H7 (cell line): ENCODE results near the gene PDCD2L. TPM values are rescaled to one million over a fixed set of nuclear protein-coding genes. Genes with fewer than 3 reads are reported as not detected.
"Not testable (repeated sequence)": the region's sequence is repeated elsewhere in the genome, so short reads cannot be mapped to it uniquely, and the experiment has no call there.

Experiments used
- DNase-seq: peaks from one replicate; pipeline ENCODE4 v3.0.0; 2012
- H3K27me3 ChIP-seq: 2 replicates; pipeline ENCODE4 v1.6.0; 2011; ENCODE audit warnings: mild to moderate bottlenecking, low read length; ENCODE audit not compliant: control insufficient read depth, insufficient read depth
- H3K36me3 ChIP-seq: replicated peaks from 2 replicates; pipeline ENCODE4 v1.5.1; 2011; ENCODE audit warnings: low read length; ENCODE audit not compliant: control insufficient read depth, insufficient read depth
- H3K4me3 ChIP-seq: 2 replicates; pipeline ENCODE4 v1.5.1; 2011; ENCODE audit warnings: low read depth, mild to moderate bottlenecking, control low read depth, low read length, moderate library complexity; ENCODE audit not compliant: insufficient read depth
- total RNA-seq: library from RNA; depleted of rRNA; stranded (reverse); fragments of >200 nt; shearing (Covaris generic); gene quantifications from 2 replicates; pipeline ENCODE4 v1.2.3, GENCODE V29; 2014

Gene PDCD2L
- total RNA-seq, 1 experiment from 2014 or later: 64.0 TPM

GRCh38 chr19:34388745-34389144 is 15.5 kb upstream of the PDCD2L start:
- H3K27me3 ChIP-seq, DNase-seq, H3K4me3 ChIP-seq: not testable (repeated sequence)
- H3K36me3 ChIP-seq: peaks cover 48% of the 10 kb centered on the region

DNA sequence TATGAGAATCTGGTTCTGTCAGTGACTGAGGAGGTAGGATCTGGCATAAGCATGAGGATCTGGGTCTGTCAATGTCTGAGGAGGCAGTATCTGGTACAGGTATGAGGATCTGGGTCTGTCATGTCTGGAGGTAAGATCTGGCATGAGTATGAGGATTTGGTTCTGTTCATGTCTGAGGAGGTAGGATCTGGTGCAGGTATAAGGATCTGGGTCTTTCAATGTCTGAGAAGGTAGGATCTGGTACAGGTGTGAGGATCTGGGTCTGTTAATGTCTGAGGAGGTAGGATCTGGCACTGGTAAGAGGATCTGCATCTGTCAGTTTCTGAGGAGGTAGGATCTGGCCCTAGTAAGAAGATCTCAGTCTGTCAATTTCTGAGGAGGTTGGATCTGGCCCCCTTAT is 12.4 kb upstream of the PDCD2L start:
- no peaks in the 10 kb centered on the region for H3K27me3 ChIP-seq
- peaks cover 39% of the 10 kb centered on the region for H3K36me3 ChIP-seq
- H3K4me3 ChIP-seq: no peak overlapping the region
- DNase-seq: peak; percentile 38

GRCh38 chr19:34393031-34393430 is 11.2 kb upstream of the PDCD2L start:
- DNase-seq: no peak
- H3K4me3 ChIP-seq: no peak overlapping the region
- peaks cover 37% of the 10 kb centered on the region for H3K36me3 ChIP-seq
- H3K27me3 ChIP-seq: no peaks in the 10 kb centered on the region

DNA sequence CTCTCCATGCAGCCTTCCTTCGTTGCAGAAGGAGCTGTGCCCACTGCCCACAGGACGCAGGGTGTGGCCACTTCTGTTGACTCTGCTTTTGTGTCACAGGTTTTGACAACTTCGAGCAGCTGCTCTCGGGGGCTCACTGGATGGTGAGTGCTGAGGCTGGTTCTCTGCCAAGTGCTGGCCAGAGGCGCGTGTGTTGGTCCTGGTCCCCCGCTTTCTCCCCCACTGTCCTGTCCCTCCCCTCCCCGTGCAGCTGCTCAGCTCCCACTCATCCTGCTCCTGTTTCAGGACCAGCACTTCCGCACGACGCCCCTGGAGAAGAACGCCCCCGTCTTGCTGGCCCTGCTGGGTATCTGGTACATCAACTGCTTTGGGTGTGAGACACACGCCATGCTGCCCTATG is 10.6 kb upstream of the PDCD2L start:
- H3K27me3 ChIP-seq: no peaks in the 10 kb centered on the region
- no peak overlapping the region for H3K4me3 ChIP-seq
- DNase-seq: no peak
- H3K36me3 ChIP-seq: peaks cover 36% of the 10 kb centered on the region

GRCh38 chr19:34397853-34398252 is 6.3 kb upstream of the PDCD2L start:
- no peak for DNase-seq
- Histone ChIP-seq H3K36me3 (peaks cover 33% of the 10 kb centered on the region), H3K4me3 (no peak overlapping the region), H3K27me3 (no peaks in the 10 kb centered on the region)

DNA sequence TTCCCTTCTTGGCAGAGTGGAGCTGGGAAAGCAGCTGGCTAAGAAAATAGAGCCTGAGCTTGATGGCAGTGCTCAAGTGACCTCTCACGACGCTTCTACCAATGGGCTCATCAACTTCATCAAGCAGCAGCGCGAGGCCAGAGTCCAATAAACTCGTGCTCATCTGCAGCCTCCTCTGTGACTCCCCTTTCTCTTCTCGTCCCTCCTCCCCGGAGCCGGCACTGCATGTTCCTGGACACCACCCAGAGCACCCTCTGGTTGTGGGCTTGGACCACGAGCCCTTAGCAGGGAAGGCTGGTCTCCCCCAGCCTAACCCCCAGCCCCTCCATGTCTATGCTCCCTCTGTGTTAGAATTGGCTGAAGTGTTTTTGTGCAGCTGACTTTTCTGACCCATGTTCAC is 4.3 kb upstream of the PDCD2L start:
- Histone ChIP-seq H3K36me3 (peaks cover 25% of the 10 kb centered on the region), H3K27me3 (no peaks in the 10 kb centered on the region)

DNA sequence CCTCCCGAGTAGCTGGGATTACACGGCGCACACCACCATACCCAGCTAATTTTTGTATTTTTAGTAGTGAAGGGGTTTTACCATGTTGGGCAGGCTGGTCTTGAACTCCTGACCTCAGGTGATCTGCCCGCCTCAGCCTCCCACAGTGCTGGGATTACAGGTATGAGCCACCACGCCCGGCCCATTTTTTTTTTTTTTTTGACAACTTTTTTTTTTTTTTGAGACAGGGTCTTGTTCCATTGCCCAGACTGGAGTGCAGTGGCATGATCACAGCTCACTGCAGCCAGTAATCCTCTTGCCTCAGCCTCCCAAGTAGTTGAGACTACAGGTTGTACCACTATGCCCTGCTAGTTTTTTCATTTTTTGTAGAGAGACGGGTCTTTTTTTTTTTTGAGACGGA is 3.4 kb upstream of the PDCD2L start:
- not testable (repeated sequence) for H3K27me3 ChIP-seq, DNase-seq, H3K4me3 ChIP-seq
- peaks cover 20% of the 10 kb centered on the region for H3K36me3 ChIP-seq

More for the DNA sequence above, 4.3 kb upstream of the PDCD2L start:
- H3K4me3 ChIP-seq: no peak overlapping the region
- DNase-seq: no peak

DNA sequence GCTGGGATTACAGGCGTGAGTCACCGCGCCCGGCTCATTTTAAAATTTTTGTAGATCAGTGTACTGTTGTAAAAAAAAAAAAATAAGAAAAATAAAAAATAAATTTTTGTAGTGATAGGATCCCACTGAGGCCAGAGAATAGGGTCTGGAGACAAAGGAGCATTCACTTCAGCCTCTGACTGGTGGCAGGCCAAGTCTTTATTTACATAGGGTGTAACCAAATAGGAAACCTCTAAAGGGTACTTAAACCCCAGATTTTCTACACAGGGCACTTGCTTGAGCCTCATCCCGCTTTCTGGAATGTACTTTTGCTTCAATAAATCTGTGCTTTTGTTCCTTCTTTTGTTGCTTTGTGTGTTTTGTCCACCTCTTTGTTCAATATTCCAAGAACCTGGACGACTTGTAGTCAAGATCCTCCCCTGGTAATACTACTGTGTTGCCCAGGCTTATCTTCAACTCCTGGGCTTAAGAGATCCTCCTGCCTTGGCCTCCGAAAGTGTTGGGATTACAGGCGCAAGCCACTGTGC is 2.1 kb upstream of the PDCD2L start:
- no peak for DNase-seq
- no peak overlapping the region for H3K4me3 ChIP-seq
- H3K36me3 ChIP-seq: peaks cover 16% of the 10 kb centered on the region
- no peaks in the 10 kb centered on the region for H3K27me3 ChIP-seq

DNA sequence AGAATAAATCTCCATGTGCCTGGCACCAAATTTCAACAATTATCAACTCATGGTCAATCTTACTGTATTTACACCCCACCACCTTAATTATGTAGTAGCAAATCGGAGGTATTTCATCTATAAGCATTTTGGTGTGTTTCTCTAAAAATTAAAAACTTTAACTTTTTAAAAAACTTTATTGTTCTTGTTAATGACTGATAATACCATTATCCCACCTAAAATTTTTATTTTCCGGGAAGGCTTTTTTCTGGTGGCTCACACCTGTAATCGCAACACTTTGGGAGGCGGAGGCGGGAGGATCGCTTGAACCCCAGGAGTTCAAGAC is 453 bp upstream of the PDCD2L start:
- Histone ChIP-seq H3K36me3 (peaks cover 14% of the 10 kb centered on the region), H3K4me3 (peak overlapping the region; percentile 100), H3K27me3 (no peaks in the 10 kb centered on the region)
- no peak for DNase-seq

GRCh38 chr19:34405892-34406660 is 1.9 kb downstream of the PDCD2L start:
- Histone ChIP-seq H3K27me3 (no peaks in the 10 kb centered on the region), H3K4me3 (no peak overlapping the region), H3K36me3 (peaks cover 13% of the 10 kb centered on the region)
- DNase-seq: no peak

DNA sequence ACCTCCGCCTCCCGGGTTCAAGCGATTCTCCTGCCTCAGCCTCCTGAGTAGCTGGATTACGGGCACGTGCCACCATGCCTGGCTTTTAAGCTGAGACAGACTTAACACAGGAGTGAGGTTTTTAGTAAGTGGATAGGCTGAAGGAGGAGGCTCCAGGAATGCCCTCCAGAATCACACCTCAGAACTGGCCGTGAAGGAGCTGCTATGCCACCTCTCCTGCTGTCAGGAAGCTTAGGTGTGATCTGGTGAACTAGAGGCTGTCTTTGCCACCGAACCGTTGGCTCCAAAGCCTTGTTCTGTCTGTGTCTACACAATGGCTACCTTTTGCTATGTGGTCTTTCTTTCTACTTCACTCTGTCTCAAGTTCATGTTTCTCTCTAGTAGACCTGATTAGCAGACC is 4.2 kb downstream of the PDCD2L start:
- DNase-seq: no peak
- Histone ChIP-seq H3K4me3 (no peak overlapping the region), H3K36me3 (peaks cover 15% of the 10 kb centered on the region), H3K27me3 (no peaks in the 10 kb centered on the region)

DNA sequence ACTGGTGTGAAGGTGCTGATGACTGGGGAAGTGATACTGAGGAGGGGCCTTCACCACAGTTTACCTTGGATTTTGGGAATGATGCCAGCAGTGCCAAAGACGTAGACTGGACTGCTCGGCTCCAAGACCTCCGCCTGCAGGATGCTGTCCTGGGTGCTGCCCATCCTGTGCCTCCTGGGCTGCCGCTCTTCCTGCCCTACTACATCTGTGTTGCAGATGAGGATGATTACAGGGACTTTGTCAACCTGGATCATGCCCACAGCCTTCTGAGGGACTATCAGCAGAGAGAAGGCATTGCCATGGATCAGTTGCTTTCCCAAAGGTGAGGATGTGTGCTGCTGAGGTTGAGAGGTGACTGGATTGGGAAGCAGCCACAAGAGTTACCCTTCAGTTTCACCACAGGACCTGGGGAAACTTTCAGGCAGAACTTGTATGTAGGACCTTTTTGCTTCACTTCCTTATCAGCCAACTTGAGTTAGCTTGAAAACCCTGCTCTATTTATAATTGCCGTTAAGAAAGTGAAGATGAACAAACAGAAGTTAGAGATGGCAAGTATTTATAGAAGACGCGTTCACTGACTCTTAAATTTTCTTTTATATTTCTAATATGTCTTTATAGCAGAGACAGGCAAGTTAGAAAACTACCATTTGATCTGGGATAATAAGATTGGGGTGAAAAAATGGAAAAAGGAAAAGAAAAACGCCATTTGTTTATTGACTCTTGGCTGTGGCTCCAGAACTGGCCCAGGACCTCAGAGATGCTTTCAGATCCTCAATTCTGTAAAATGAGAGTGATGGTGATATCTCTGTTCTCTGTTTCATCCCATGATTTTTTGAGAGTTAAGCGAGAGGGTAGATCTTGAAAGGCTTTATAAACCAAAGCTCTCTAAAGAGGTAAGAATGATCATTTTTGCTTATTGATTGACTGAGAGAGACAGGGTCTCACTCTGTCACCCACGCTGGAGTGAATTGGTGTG is 5.3 kb downstream of the PDCD2L start:
- Histone ChIP-seq H3K27me3 (no peaks in the 10 kb centered on the region), H3K36me3 (peaks cover 19% of the 10 kb centered on the region), H3K4me3 (no peak overlapping the region)
- no peak for DNase-seq

DNA sequence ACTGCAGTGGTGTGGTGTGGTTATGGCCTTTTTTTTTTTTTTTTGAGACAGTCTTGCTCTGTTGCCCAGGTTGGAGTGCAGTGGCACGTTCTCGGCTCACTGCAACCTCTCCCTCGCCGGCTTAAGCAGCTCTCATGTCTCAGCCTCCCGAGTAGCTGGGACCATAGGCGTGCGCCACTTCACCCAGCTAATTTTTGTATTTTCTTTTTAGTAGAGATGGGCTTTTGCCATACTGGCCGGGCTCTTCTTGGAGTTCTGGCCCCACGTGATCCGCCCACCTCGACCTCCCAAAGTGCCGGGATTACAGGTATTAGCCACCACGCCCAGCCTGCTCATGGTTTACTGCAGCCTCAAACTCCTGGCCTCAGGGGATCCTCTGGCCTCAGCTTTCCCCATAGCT is 7.0 kb downstream of the PDCD2L start:
- H3K27me3 ChIP-seq: no peaks in the 10 kb centered on the region
- no peak overlapping the region for H3K4me3 ChIP-seq
- DNase-seq: no peak
- H3K36me3 ChIP-seq: peaks cover 26% of the 10 kb centered on the region

GRCh38 chr19:34416021-34416545 is 11.9 kb downstream of the PDCD2L start:
- Histone ChIP-seq H3K36me3 (peaks cover 17% of the 10 kb centered on the region), H3K27me3 (no peaks in the 10 kb centered on the region), H3K4me3 (no peak overlapping the region)
- DNase-seq: no peak
